ENCODE results near the gene RPA3.

DNA sequence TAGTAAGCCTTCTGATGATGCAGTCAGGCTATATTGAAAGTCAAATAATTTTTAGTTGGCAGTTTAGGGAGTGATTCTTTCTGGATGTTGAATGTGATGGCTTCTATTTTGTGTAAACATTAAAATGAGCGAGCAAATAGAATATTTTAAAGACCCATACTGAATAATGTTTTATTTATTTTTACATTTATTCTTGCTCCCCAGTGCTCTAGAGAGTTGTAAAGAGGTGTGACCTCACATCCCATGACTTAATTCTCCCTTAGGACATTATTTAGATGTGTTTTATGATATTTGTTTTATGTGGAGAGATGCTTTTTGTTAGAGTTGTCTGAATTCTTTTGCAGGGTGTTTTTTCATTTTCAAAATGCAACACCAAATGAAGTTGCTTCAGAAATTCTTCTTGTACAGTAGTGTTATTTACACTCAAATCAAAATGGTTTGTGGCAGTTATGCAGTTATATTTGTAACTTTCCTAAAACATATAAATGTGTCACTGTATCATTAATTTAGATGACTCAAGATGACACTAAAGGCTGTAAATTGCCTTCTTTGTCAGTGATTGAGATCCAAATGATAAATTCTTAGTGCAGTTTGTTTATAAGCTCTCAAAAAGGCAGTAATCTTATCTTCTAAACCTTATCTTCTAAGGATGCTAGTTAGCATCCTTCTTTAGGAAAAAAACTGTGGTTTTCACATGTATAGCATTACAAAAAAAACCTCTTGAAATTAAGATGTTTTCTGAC lies 65.4 kb downstream of the RPA3 start:
- TF ChIP-seq, protein P1, sequence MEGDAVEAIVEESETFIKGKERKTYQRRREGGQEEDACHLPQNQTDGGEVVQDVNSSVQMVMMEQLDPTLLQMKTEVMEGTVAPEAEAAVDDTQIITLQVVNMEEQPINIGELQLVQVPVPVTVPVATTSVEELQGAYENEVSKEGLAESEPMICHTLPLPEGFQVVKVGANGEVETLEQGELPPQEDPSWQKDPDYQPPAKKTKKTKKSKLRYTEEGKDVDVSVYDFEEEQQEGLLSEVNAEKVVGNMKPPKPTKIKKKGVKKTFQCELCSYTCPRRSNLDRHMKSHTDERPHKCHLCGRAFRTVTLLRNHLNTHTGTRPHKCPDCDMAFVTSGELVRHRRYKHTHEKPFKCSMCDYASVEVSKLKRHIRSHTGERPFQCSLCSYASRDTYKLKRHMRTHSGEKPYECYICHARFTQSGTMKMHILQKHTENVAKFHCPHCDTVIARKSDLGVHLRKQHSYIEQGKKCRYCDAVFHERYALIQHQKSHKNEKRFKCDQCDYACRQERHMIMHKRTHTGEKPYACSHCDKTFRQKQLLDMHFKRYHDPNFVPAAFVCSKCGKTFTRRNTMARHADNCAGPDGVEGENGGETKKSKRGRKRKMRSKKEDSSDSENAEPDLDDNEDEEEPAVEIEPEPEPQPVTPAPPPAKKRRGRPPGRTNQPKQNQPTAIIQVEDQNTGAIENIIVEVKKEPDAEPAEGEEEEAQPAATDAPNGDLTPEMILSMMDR (IDR thresholded peaks at IDR 0.05) = no peak
- TF ChIP-seq POLR2A (IDR thresholded peaks at IDR 0.05) (no peak), POLR2AphosphoS5 (IDR thresholded peaks at IDR 0.05) (no peak)
